Liver (tissue), 3 donors: ENCODE measurements around the gene MKKS.

ENCODE experiments used
- CTCF ChIP-seq: fragments of 150-350 bp; IDR thresholded peaks from 2 replicates; pipeline ENCODE4 v1.5.1; 2017; ENCODE audit warnings: improper control_type of control experiment, low read depth, low read length; ENCODE audit not compliant: missing input control
- MAX ChIP-seq: IDR thresholded peaks from 2 replicates; pipeline ENCODE4 v1.6.1; 2016; ENCODE audit warnings: antibody characterized with exemption
- SP1 ChIP-seq: IDR thresholded peaks from 2 replicates; pipeline ENCODE4 v1.6.1; 2018; ENCODE audit warnings: antibody characterized with exemption, mild to moderate bottlenecking
- TAF1 ChIP-seq: conservative IDR thresholded peaks from 2 replicates; pipeline ENCODE4 v1.6.1; 2016; ENCODE audit warnings: antibody characterized with exemption, mild to moderate bottlenecking
- donor health status: healthy.
- donor health status: healthy.

- TF ChIP-seq TAF1 (no peak), CTCF (no peak), SP1 (no peak), MAX (no peak)
Measured at GRCh38 chr20:10390709-10391108, 43.3 kb downstream of the MKKS start.
